HFFc6 (cell line): Measurements from ENCODE around the gene ANAPC5. TPM values are rescaled to one million over a fixed set of nuclear protein-coding genes. Genes with fewer than 3 reads are reported as not detected.
A peak's percentile ranks its signal among the peaks of the same experiment; 100 is the strongest.
"Not testable (repeated sequence)": the region's sequence is repeated elsewhere in the genome, so short reads cannot be mapped to it uniquely, and the experiment has no call there.

ENCODE experiments used
- DNase-seq: peaks from one replicate; pipeline ENCODE4 v3.0.0-alpha.2; 2018
- H3K27ac Mint-ChIP-seq: 2 replicates; pipeline ENCODE4 v1.8.0; 2020; ENCODE audit warnings: mild to moderate bottlenecking, mixed read lengths
- H3K27me3 Mint-ChIP-seq: 2 replicates; pipeline ENCODE4 v1.8.0; 2021; ENCODE audit warnings: mild to moderate bottlenecking, moderate library complexity, mixed read lengths; ENCODE audit not compliant: insufficient read depth
- H3K36me3 Mint-ChIP-seq: 2 replicates; pipeline ENCODE4 v1.8.0; 2021; ENCODE audit warnings: low read depth, mixed read lengths
- H3K4me1 Mint-ChIP-seq: 2 replicates; pipeline ENCODE4 v1.8.0; 2020; ENCODE audit warnings: low read depth, mixed read lengths
- H3K4me3 Mint-ChIP-seq: 2 replicates; pipeline ENCODE4 v1.8.0; 2020; ENCODE audit warnings: mild to moderate bottlenecking, moderate library complexity, mixed read lengths
- H3K9me3 Mint-ChIP-seq: 2 replicates; pipeline ENCODE4 v1.8.0; 2020; ENCODE audit warnings: mild to moderate bottlenecking, mixed read lengths
- total RNA-seq, 6 experiments: library from RNA; stranded (reverse); fragmentation: NEBNext Ultra II Directional; extraction: Animal tissue kit (Norgen Biotek cat#: 25700); gene quantifications; 2 replicates in 1 of 6; 3 replicates in 5 of 6; pipeline ENCODE4 v1.2.3, GENCODE V29; 2021
- TF ChIP-seq, protein P1 (sequence below): fragments of 200-600 bp; sonication (generic); IDR thresholded peaks from 2 replicates; pipeline ENCODE4 v1.5.0; 2021; ENCODE audit warnings: antibody characterized with exemption, mild to moderate bottlenecking

Gene ANAPC5
- total RNA-seq, 6 experiments from 2014 or later, result 84.5 to 103 (median 93.5) TPM

GRCh38 chr12:121301876-121302275, 50.3 kb downstream of the ANAPC5 start:
- Mint-ChIP-seq H3K36me3 (no peaks in the 10 kb centered on the region), H3K4me3 (no peak overlapping the region), H3K4me1 (peaks cover 5% of the 10 kb centered on the region; the same call in 1 of the 2 replicates), H3K27ac (no peak overlapping the region), H3K9me3 (no peaks in the 10 kb centered on the region), H3K27me3 (no peaks in the 10 kb centered on the region)
- peak; percentile 32 for DNase-seq
- TF ChIP-seq, protein P1, sequence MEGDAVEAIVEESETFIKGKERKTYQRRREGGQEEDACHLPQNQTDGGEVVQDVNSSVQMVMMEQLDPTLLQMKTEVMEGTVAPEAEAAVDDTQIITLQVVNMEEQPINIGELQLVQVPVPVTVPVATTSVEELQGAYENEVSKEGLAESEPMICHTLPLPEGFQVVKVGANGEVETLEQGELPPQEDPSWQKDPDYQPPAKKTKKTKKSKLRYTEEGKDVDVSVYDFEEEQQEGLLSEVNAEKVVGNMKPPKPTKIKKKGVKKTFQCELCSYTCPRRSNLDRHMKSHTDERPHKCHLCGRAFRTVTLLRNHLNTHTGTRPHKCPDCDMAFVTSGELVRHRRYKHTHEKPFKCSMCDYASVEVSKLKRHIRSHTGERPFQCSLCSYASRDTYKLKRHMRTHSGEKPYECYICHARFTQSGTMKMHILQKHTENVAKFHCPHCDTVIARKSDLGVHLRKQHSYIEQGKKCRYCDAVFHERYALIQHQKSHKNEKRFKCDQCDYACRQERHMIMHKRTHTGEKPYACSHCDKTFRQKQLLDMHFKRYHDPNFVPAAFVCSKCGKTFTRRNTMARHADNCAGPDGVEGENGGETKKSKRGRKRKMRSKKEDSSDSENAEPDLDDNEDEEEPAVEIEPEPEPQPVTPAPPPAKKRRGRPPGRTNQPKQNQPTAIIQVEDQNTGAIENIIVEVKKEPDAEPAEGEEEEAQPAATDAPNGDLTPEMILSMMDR, result no peak

DNA sequence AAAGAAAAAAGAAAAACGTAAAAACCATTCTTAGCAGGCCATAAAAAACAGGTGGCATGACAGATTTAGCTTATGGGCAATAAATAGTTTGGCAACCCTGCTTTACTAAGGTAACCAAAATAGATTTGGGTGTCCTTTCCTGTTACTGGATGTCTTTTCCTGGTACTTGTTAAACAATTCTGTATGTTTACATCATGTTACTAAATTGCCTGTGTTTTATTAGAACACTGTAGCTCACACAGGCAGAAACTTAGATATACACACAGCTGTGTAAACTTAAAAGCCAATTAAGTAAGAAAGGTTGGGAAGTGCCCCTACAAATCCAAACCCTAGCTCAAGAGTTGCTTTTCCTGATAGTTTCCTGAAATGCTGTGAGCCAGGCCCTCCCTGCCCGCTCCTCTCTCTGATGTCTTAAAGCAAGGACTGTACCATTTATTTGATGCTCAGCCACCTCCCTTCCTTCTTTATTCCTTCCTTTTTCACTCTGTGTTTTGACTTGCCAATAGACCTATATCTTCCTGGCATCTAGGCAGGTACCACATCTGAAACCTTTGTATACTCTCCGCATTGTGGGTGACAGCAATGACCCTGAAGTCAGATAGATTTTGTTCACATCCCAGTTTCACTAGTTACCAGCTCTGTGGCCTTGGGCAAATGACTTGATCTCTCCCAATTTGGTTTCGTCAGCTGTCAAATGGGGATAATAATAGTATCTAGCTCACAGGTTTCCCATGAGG, 52.0 kb downstream of the ANAPC5 start:
- no peaks in the 10 kb centered on the region for H3K27me3 Mint-ChIP-seq
- no peaks in the 10 kb centered on the region for H3K9me3 Mint-ChIP-seq
- H3K4me1 Mint-ChIP-seq, result peaks cover 8% of the 10 kb centered on the region
- no peak overlapping the region for H3K27ac Mint-ChIP-seq
- TF ChIP-seq, protein P1, result no peak
- DNase-seq, result no peak
- H3K4me3 Mint-ChIP-seq, result no peak overlapping the region
- H3K36me3 Mint-ChIP-seq, result no peaks in the 10 kb centered on the region

DNA sequence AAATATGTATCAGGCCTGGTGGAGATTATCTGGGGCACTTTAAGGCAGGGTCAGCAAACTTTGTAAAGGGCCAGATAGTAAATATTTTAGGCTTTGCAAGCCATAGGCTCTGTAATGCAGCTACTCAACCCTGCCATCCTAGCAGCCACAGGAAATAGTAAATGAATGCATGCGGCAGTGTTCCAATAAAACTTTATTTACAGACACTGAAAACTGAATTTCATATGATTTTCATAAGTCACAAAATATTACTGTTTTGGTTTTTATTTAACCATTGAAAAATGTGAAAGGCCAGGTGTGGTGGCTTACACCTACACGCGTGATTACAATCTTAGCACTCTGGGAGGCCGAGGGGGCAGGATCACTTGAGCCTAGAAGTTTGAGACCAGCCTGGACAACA, 52.5 kb downstream of the ANAPC5 start:
- no peak for DNase-seq
- Mint-ChIP-seq H3K36me3 (no peaks in the 10 kb centered on the region), H3K27me3 (no peaks in the 10 kb centered on the region), H3K27ac (no peak overlapping the region), H3K9me3 (no peaks in the 10 kb centered on the region), H3K4me3 (no peak overlapping the region), H3K4me1 (peaks cover 12% of the 10 kb centered on the region)
- TF ChIP-seq, protein P1, result no peak

GRCh38 chr12:121298411-121298810, 53.8 kb downstream of the ANAPC5 start:
- H3K27me3 Mint-ChIP-seq, H3K27ac Mint-ChIP-seq: not testable (repeated sequence)

GRCh38 chr12:121297435-121297991, 54.7 kb downstream of the ANAPC5 start:
- DNase-seq, result peak; percentile 23
- Mint-ChIP-seq H3K27ac (peak overlapping the region; percentile 62), H3K9me3 (no peaks in the 10 kb centered on the region), H3K4me1 (peaks cover 12% of the 10 kb centered on the region), H3K27me3 (no peaks in the 10 kb centered on the region), H3K36me3 (no peaks in the 10 kb centered on the region), H3K4me3 (peak overlapping the region; percentile 80)
- TF ChIP-seq, protein P1, result no peak

More at GRCh38 chr12:121298411-121298810, 53.8 kb downstream of the ANAPC5 start:
- H3K4me3 Mint-ChIP-seq, H3K9me3 Mint-ChIP-seq, DNase-seq, H3K36me3 Mint-ChIP-seq: not testable (repeated sequence)
- peaks cover 12% of the 10 kb centered on the region for H3K4me1 Mint-ChIP-seq
